ENCODE measurements around the gene DCC.
A peak's percentile ranks its signal among the peaks of the same experiment; 100 is the strongest.

Gene DCC

DNA sequence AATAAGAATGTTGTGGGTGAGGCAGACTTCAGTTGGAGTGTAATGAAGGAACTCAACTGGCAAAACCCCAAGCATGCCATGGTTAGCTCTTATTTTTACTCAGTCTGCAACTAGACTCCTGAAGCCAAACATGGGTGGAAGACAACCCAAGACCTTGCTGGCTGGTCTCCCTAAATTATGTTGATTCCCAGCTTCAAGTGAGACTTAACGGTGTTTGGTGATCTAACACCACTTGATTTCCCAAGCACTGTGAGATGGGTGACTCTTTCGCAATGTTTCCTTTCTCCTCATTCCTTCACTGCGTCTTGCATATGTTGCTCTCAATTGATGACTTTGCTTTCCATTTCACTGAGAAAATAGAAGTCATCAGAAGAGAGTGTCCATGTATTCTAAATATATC is 693.1 kb downstream of the DCC start:
- DNase-seq = no peak

DNA sequence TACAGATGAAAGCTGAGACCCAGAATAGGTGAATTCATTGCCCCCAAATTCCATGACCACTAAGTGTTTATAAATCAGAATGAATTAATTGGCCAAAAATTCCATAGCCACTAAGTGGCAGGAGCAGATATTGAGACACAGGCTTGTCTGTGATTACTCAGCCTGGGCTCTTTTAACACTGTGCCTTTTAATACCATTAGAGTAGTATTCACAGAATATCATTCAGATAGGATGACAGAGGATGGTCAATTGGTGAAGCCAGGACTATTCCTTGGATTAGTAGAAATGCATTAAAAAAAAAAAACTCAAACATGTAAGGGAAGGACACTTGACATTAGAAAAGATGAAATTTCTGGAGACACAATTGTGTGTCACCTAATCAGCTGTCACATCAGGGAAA is 698.6 kb downstream of the DCC start:
- no peak for DNase-seq

DNA sequence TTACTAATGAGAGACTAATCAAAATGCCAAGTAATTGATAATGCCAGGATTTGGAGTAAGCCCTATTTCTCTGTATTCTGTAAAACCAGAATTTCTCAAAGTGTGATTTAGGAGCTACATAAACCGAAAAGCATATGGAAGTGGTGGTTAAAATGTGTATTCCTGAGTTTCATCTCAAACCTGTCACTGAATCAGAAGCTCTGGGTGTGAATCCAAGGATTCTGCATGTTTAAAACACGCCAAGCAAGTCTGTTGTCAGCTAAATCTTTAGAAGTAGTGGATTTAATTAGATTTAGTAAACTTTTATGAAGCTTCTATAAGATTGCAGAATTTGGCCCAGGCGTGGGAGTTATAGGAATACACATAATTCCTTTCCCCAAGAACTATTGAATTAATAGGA is 700.3 kb downstream of the DCC start:
- DNase-seq = no peak

DNA sequence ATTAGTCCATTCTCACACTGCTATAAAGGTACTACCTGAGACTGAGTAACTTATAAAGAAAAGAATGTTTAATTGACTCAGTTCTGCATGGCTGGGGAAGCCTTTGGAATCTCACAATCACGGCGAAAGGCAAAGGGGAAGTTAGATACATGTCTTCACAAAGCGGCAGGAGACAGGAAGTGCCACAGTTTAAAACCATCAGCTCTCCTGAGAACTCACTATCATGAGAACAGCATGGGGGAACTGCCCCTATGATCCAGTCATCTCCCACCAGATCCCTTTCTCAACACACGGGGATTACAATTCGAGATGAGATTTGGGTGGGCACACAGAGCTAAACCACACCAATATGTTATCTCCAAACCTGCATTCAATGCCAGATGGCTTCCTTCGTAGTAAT is 716.1 kb downstream of the DCC start:
- DNase-seq = no peak

GRCh38 chr18:53070788-53071187 is 730.8 kb downstream of the DCC start:
- no peak for DNase-seq

DNA sequence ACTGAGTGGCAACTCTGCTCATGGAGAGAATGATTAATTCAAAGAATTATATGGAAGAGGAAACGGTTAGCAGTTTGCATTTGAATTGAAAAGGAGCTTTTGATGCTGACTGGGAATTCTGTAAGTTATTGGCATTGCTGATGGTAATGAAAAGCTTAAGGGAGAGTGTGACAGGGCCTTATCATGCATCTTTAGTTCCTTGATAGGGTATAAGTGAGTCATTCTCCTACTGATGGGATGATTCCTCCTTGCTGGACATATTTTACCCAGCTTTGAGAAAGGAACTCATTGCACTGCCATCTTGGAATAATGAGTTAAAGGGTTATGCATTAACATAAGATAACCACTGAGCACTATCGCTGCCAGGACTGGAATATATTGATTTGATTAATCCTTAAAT is 740.7 kb downstream of the DCC start:
- DNase-seq = no peak

GRCh38 chr18:53093636-53094035 is 753.6 kb downstream of the DCC start:
- peak in 3 of 51 donors; percentile 1 to 12 (median 1) for DNase-seq

DNA sequence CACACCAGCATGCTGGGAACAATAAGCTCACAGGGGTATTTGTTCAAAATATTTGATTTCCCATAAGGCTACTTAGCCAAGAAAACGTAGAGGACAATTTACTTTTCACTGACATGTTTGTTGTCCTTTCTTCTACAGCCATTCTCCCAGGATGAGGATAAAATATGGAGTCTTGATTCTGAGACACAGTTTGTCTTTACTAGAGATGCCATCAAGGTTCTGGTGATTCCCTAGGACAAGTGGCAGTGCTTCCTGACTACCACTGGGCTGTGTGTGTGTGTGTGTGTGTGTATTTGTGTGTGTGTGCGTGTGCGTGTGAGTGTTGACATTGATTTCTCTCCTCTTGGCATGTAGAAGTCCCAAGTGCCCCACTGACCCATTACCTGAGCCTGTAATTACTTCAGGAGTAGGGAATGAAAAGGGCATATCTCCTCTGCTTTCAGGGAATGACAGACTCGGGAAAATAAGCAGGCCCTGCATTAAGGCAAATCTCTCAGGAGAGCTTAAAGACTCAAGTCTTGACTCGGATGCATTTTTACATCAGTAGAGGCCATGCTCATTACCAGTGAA is 761.6 kb downstream of the DCC start:
- no peak for DNase-seq

DNA sequence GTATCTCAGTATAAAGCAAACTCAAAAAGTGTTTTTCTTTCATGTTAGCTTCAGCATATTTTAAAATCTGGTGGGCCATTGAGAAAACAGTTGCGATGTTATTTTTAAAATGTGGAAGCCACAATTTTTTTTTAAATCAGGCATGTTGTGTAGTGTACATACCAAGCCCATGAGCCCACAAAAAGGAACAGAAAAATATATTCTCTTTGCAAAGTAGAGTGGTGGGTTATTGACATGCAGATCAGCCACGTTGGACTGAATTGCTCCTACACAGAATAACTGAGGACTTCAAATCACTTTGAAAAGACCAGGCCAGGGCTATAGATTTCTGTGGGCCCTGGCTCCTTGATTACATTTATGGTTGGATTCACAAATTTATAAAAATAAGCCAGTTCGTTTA is 774.4 kb downstream of the DCC start:
- no peak for DNase-seq

GRCh38 chr18:53115876-53116585 is 776.0 kb downstream of the DCC start:
- no peak for DNase-seq

- DNase-seq = no peak
Measured at GRCh38 chr18:53117851-53118250, 777.9 kb downstream of the DCC start.

- DNase-seq = no peak
Measured at GRCh38 chr18:53126210-53126609, 786.2 kb downstream of the DCC start.

GRCh38 chr18:53131001-53131400 is 791.0 kb downstream of the DCC start:
- no peak for DNase-seq

- DNase-seq = no peak
Measured at GRCh38 chr18:53134711-53135110, 794.7 kb downstream of the DCC start.

GRCh38 chr18:53135654-53136053 is 795.7 kb downstream of the DCC start:
- DNase-seq = no peak

DNA sequence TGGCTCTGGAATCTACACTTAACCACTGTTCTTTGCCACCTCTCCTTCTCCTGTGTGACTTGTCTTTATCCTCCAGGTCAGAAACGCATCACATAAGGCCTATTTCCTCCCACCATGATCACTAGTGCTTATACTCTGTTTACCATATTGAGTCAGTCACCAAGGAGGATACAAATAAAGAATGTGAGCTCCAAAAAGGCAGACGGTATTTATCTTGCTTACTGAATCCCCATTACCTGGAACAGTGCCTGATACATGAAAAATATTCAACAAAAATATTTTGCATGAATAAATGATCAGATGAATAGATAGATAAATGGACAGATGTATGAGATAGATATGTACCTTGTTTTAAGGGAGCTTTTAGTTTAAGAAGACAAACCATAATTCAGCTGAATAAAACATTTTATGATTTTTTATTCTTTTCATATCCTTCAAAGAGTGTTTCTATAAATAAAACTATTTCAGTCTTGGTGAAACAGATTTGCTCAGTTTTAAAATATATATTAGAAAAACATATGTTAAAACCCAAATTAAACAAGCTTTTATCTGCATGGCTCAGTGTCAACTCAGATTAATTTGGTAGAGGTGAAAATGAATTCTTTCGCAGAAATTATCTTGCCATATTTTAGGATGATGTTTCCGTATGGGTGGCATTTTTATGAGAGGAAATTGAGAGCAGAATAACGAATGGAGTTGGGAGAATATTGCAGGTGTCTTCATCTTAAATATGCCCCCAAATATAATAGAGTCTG is 799.9 kb downstream of the DCC start:
- DNase-seq = no peak

DNA sequence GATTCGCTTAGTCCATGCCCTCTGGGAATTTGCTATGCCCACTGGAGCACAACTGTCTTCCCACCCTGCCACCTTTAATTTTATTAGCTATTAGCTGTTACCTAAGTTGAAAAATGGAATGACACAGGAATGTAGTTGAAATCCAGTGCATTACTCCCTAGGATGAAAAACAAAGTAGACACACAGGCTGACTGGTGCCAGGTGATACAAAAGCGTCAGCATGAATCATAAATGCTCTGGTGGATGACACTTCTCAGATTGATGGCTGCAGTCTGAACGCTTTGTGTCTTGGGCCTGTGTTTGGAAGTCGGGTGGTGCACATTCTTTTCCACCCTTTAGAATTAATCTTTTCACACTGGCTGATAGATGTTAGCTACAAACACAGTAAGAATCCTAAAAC is 802.0 kb downstream of the DCC start:
- DNase-seq = no peak

GRCh38 chr18:53147472-53147871 is 807.5 kb downstream of the DCC start:
- no peak for DNase-seq

GRCh38 chr18:53148123-53148522 is 808.1 kb downstream of the DCC start:
- no peak for DNase-seq

DNA sequence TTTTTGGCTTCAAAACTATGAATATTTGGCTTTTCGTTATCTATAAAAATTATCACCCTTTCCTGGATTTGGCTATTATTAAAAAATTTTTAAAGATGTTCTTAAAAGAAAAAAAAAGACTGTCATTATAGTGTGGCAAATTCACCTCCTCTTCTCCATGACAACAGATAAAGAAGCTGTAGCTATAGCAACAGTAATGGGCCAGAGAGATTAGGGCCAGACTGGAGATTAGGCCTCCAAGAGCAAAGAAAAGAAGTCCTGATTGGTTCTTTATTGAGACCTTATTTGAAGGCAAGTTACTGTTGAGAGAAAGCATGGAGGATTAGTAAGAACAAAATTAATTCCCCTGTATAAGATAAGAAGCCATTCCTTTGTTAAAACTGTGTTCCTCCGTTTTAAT is 812.5 kb downstream of the DCC start:
- no peak for DNase-seq

DNA sequence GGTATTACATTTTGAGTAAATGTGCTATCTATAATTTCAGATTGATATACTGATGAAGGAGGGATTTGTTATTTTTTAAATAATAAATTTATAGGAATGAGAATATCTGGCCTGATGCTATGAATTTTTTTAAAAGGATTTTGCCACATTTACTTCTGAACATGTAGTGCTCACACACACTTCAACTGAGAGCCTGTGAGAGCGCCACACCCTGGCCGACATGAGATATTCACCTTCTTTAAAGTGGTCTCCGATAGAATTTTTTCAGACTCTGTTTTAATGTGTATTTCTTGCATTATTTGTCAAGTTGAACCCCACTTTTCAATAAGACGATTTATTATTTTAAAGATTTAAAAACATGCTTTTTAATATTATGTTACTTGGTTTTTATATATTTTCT is 813.3 kb downstream of the DCC start:
- peak in 2 of 51 donors; percentile 2 to 16 for DNase-seq

GRCh38 chr18:53153800-53154199 is 813.8 kb downstream of the DCC start:
- DNase-seq = no peak

- no peak for DNase-seq
Measured at GRCh38 chr18:53165770-53166169, 825.8 kb downstream of the DCC start.

All from hypothalamus (tissue), 51 donors.